HepG2 (cell line): Measurements from ENCODE around the gene ARHGEF39. TPM values are rescaled to one million over a fixed set of nuclear protein-coding genes. Genes with fewer than 3 reads are reported as not detected.

Experiments
- ATAC-seq: fragments of 200-7000 bp; cut with Tn5 transposase; 3 replicates; pipeline ENCODE4 v1.9.1; 2020; ENCODE audit warnings: mild to moderate bottlenecking, moderate library complexity
- BruUV-seq: library from RNA; stranded (reverse); fragments of 400-500 nt; replicated peaks from 2 replicates; lab custom pipeline; 2021; lab: Mats Ljungman, UMichigan
- CTCF ChIA-PET: fragments of 300-600 bp; formaldehyde crosslinking; extraction: SDS; loops from one replicate; lab custom pipeline; 2021; ENCODE audit warnings: low total read pairs, inconsistent platforms, low intra/inter-chr PET ratio; lab: Yijun Ruan, JAX
- POLR2A ChIA-PET: fragments of 350-600 bp; sonication (Branson Sonifier 250); formaldehyde crosslinking; loops from one replicate; lab custom pipeline; 2020; ENCODE audit warnings: antibody characterized with exemption, inconsistent platforms; lab: Yijun Ruan, JAX
- DNase-seq: peaks from one replicate; pipeline ENCODE4 v3.0.0-alpha.2; 2015; ENCODE audit warnings: low spot score
- FAIRE-seq: peaks from 3 replicates; lab custom pipeline; 2011; peaks lifted over from hg19 to GRCh38; lab: Jason Lieb, UNC
- H2AFZ ChIP-seq: one replicate; pipeline ENCODE4 v1.6.1; 2011; ENCODE audit warnings: low read length, inconsistent platforms
- H3K27ac ChIP-seq: fragments of 300-600 bp; 3 replicates; pipeline ENCODE4 v1.8.0; 2011; ENCODE audit warnings: mixed run types, mild to moderate bottlenecking, mixed read lengths, low read length, inconsistent platforms; ENCODE audit not compliant: insufficient read depth; ENCODE audit errors: extremely low read length
- H3K27me3 ChIP-seq, 2 experiments: fragments of 200-600 bp in 1 of 2; 2 replicates in 1 of 2; 3 replicates in 1 of 2; pipeline versions ENCODE4 v1.6.0 to v1.8.0; 2011; ENCODE audit warnings: low read length in 2 of 2, mild to moderate bottlenecking in 2 of 2, moderate library complexity in 2 of 2, inconsistent platforms in 1 of 2; ENCODE audit not compliant: insufficient read depth in 2 of 2, control insufficient read depth in 1 of 2
- H3K36me3 ChIP-seq, 2 experiments: fragments of 200-600 bp in 1 of 2; replicated peaks in 1 of 2; 2 replicates in 1 of 2; 3 replicates in 1 of 2; pipeline versions ENCODE4 v1.5.1 to v1.8.0; 2011; ENCODE audit warnings: low read length in 2 of 2, inconsistent platforms in 1 of 2; ENCODE audit not compliant: insufficient read depth in 2 of 2, control insufficient read depth in 1 of 2
- H3K4me1 ChIP-seq: 2 replicates; pipeline ENCODE4 v1.5.1; 2012; ENCODE audit warnings: low read length, inconsistent platforms; ENCODE audit not compliant: insufficient read depth
- H3K4me2 ChIP-seq: 2 replicates; pipeline ENCODE4 v1.6.0; 2011; ENCODE audit warnings: low read depth, low read length, inconsistent platforms
- H3K4me3 ChIP-seq, 3 experiments: fragments of 200-600 bp in 1 of 3; sonication (generic), shearing (Covaris generic) in 1 of 3; replicated peaks in 1 of 3; 2 replicates each; pipeline ENCODE4 v1.5.1; 2011 to 2016; ENCODE audit warnings: low read length in 3 of 3, inconsistent platforms in 2 of 3, low read depth in 2 of 3, mild to moderate bottlenecking in 2 of 3, control low read depth in 1 of 3, mixed read lengths in 1 of 3; ENCODE audit not compliant: insufficient read depth in 1 of 3
- H3K79me2 ChIP-seq: one replicate; pipeline ENCODE4 v1.6.1; 2011; ENCODE audit warnings: low read length, inconsistent platforms; ENCODE audit not compliant: insufficient read depth
- H3K9ac ChIP-seq: 2 replicates; pipeline ENCODE4 v1.6.0; 2011; ENCODE audit warnings: mild to moderate bottlenecking, low read depth, low read length, inconsistent platforms; ENCODE audit not compliant: insufficient read depth
- H3K9me3 ChIP-seq: 2 replicates; pipeline ENCODE4 v1.5.1; 2012; ENCODE audit warnings: mild to moderate bottlenecking, low read length
- H4K20me1 ChIP-seq: 2 replicates; pipeline ENCODE4 v1.6.0; 2011; ENCODE audit warnings: inconsistent platforms, mild to moderate bottlenecking, low read length, moderate library complexity; ENCODE audit not compliant: insufficient read depth
- AFF4 ChIP-seq: sonication (generic); formaldehyde crosslinking; IDR thresholded peaks from 2 replicates; pipeline ENCODE4 v1.4.0; 2020; ENCODE audit warnings: missing genetic modification reagents
- DDIT3 ChIP-seq: sonication (generic); formaldehyde crosslinking; IDR thresholded peaks from 2 replicates; pipeline ENCODE4 v1.4.0; 2020; ENCODE audit warnings: mild to moderate bottlenecking, missing genetic modification reagents
- ISX ChIP-seq: sonication (generic); formaldehyde crosslinking; conservative IDR thresholded peaks from 2 replicates; pipeline ENCODE4 v1.5.0; 2020; ENCODE audit warnings: missing genetic modification reagents
- PAX8 ChIP-seq: sonication (generic); formaldehyde crosslinking; IDR thresholded peaks from 2 replicates; pipeline ENCODE4 v1.8.0; 2022; ENCODE audit warnings: mild to moderate bottlenecking, missing genetic modification reagents, borderline replicate concordance
- PLSCR1 ChIP-seq: sonication (generic); formaldehyde crosslinking; IDR thresholded peaks from 2 replicates; pipeline ENCODE4 v1.5.0; 2020; ENCODE audit warnings: missing genetic modification reagents, mild to moderate bottlenecking, borderline replicate concordance
- SIN3A ChIP-seq: IDR thresholded peaks from 2 replicates; pipeline ENCODE4 v1.6.1; 2011; ENCODE audit warnings: low read depth, mild to moderate bottlenecking, control low read depth, low read length, borderline replicate concordance
- SIX1 ChIP-seq: sonication (generic); formaldehyde crosslinking; IDR thresholded peaks from 2 replicates; pipeline ENCODE4 v1.4.0; 2020; ENCODE audit warnings: missing genetic modification reagents, borderline replicate concordance
- SSRP1 ChIP-seq: IDR thresholded peaks from 2 replicates; pipeline ENCODE4 v1.6.1; 2016; ENCODE audit warnings: control low read depth
- ZFP62 ChIP-seq: sonication (generic); formaldehyde crosslinking; IDR thresholded peaks from 2 replicates; pipeline ENCODE4 v1.4.0; 2020; ENCODE audit warnings: missing genetic modification reagents
- ZNF615 ChIP-seq: sonication (generic); formaldehyde crosslinking; IDR thresholded peaks from 2 replicates; pipeline ENCODE4 v1.5.0; 2020; ENCODE audit warnings: mild to moderate bottlenecking, missing genetic modification reagents, borderline replicate concordance
- ZNF770 ChIP-seq: sonication (generic); formaldehyde crosslinking; IDR thresholded peaks from 2 replicates; pipeline ENCODE4 v1.5.0; 2020; ENCODE audit warnings: mild to moderate bottlenecking, missing genetic modification reagents
- WGBS: methylation state at CpG from one replicate; pipeline ENCODE4 v1.1.6; 2017; ENCODE audit warnings: low lambda C conversion rate; 5-methylcytosine and 5-hydroxymethylcytosine counted together
- in situ Hi-C: cut with HindIII; loops from 2 replicates; pipeline ENCODE4 v1.10.0; 2017; ENCODE audit warnings: low pct_unique_long_range_greater_than_20kb; ENCODE audit not compliant: extremely low pct_ligation_motif_present
- intact Hi-C: fragments of 100-400 bp; cut with micrococcal nuclease; formaldehyde crosslinking; loops from one replicate; pipeline ENCODE4 v1.10.0; 2022; ENCODE audit not compliant: unreplicated experiment
- polyA plus RNA-seq, 8 experiments: library from polyadenylated mRNA; depleted of rRNA in 3 of 8; stranded (reverse) in 7 of 8; unstranded in 1 of 8; fragments of >200 nt; fragmentation: Illumina TruSeq in 4 of 8; extraction: Trizol in 4 of 8; gene quantifications; 2 replicates each; pipeline versions ENCODE4 v1.2.1 to v1.2.3, GENCODE V29; 2011 to 2016; ENCODE audit warnings: low read depth in 4 of 8, missing spikeins in 1 of 8, mixed read lengths in 1 of 8; ENCODE audit not compliant: insufficient read depth in 1 of 8
- total RNA-seq, 5 experiments: library from RNA; depleted of rRNA; stranded (reverse); fragments of >200 nt; fragmentation: Illumina TruSeq; extraction: Trizol; gene quantifications; 2 replicates each; pipeline ENCODE4 v1.2.3, GENCODE V29; 2016; ENCODE audit warnings: low read depth in 1 of 5

ARHGEF39 gene
- total and polyA plus RNA-seq, 2 of the 13 experiments (the other 11 are each of a cell fraction or from before 2014, with no cell fraction given), result 11.2 to 12.3 TPM

GRCh38 chr9:35703906-35704672 is 39.1 kb upstream of the ARHGEF39 start (continued):
- TF ChIP-seq AFF4, result no peak
- no peak for TF ChIP-seq SSRP1 (CRISPR knock-in tag)

- BruUV-seq, result no TSS peak
- FAIRE-seq (no peak), DNase-seq (no peak), ATAC-seq (no peak)
- Histone ChIP-seq H3K9ac (no peak overlapping the region), H3K27me3 (no peaks in the 10 kb centered on the region), H3K27ac (no peak overlapping the region), H4K20me1 (no peaks in the 10 kb centered on the region), H3K4me3 (no peak overlapping the region), H3K9me3 (no peaks in the 10 kb centered on the region), H3K4me2 (no peak overlapping the region), H3K36me3 (peaks cover 64 to 97% of the 10 kb centered on the region in 2 experiments), H3K4me1 (no peaks in the 10 kb centered on the region), H2AFZ (no peak overlapping the region), H3K79me2 (no peaks in the 10 kb centered on the region)
- intact Hi-C loops (no loop called here), in situ Hi-C loops (no loop called here)
- WGBS, result 98% methylated on average over 7 of the region's 7 CpGs
- CTCF ChIA-PET, result no interaction called here
- POLR2A ChIA-PET, result no interaction called here
- TF ChIP-seq PAX8 (no peak), ZNF615 (CRISPR knock-in tag) (no peak), ISX (no peak), SIN3A (no peak), SIX1 (CRISPR knock-in tag) (no peak), ZNF770 (CRISPR knock-in tag) (no peak), ZFP62 (CRISPR knock-in tag) (no peak), DDIT3 (CRISPR knock-in tag) (no peak), PLSCR1 (CRISPR knock-in tag) (no peak)
Measured at GRCh38 chr9:35702696-35703095, 37.7 kb upstream of the ARHGEF39 start.
